H1 (cell line): ENCODE data around the gene APBA2. TPM values are rescaled to one million over a fixed set of nuclear protein-coding genes. Genes with fewer than 3 reads are reported as not detected.

Experiments used
- BCL11A ChIP-seq, 2 experiments: IDR thresholded peaks; one replicate each; pipeline ENCODE4 v1.6.1; 2011; ENCODE audit warnings: low read depth in 2 of 2, low read length in 2 of 2, mild to moderate bottlenecking in 2 of 2
- CBX5 ChIP-seq: fragments of 300-800, 300-1000 bp; sonication (generic); IDR thresholded peaks from 2 replicates; pipeline ENCODE4 v1.7.1; 2016; ENCODE audit warnings: antibody characterized with exemption, low read length, low read depth
- CHD7 ChIP-seq: fragments of 300-600 bp; sonication (generic); IDR thresholded peaks from 2 replicates; pipeline ENCODE4 v1.7.1; 2012; ENCODE audit warnings: low read length, moderate library complexity, mild to moderate bottlenecking, inconsistent platforms; ENCODE audit not compliant: insufficient replicate concordance
- CREB1 ChIP-seq: IDR thresholded peaks from 2 replicates; pipeline ENCODE4 v1.6.1; 2012; ENCODE audit warnings: inconsistent platforms
- EGR1 ChIP-seq: IDR thresholded peaks from 2 replicates; pipeline ENCODE4 v1.6.1; 2011; ENCODE audit warnings: low read depth, low read length, borderline replicate concordance
- EZH2 ChIP-seq: fragments of 200-600 bp; sonication (generic); IDR thresholded peaks from 2 replicates; pipeline ENCODE4 v1.7.1; 2012; ENCODE audit warnings: low read depth, mild to moderate bottlenecking, moderate library complexity, low read length, inconsistent platforms; ENCODE audit not compliant: severe bottlenecking
- HDAC6 ChIP-seq: IDR thresholded peaks from one replicate; pipeline ENCODE4 v1.7.1; 2012; ENCODE audit warnings: low read depth, mild to moderate bottlenecking, inconsistent platforms, low read length, moderate library complexity
- KDM5A ChIP-seq: fragments of 200-600 bp; IDR thresholded peaks from 2 replicates; pipeline ENCODE4 v1.7.1; 2012; ENCODE audit warnings: mild to moderate bottlenecking, low read length, inconsistent platforms, mixed read lengths
- POU5F1 ChIP-seq: IDR thresholded peaks from 2 replicates; pipeline ENCODE4 v1.6.1; 2011; ENCODE audit warnings: low read depth, mild to moderate bottlenecking, low read length, moderate library complexity
- polyA plus RNA-seq, 7 experiments: library from polyadenylated mRNA; depleted of rRNA in 3 of 7; stranded (reverse) in 5 of 7; unstranded in 2 of 7; fragments of >200 nt in 5 of 7; fragments of 200-250 nt in 2 of 7; gene quantifications; 1 replicate in 5 of 7; 2 replicates in 1 of 7; 4 replicates in 1 of 7; pipeline versions ENCODE4 v1.2.1 to v1.2.3, GENCODE V29; 2011 to 2013; ENCODE audit warnings: missing spikeins in 2 of 7, mixed read lengths in 2 of 7
- total RNA-seq: library from RNA; stranded (reverse); fragmentation: NEBNext Ultra II Directional; extraction: Animal tissue kit (Norgen Biotek cat#: 25700); gene quantifications from 2 replicates; pipeline ENCODE4 v1.2.1, GENCODE V29; 2021

APBA2 gene
- total and polyA plus RNA-seq, 2 of the 8 experiments (the other 6 are each of a cell fraction or from before 2014, with no cell fraction given), result 15.5 to 19.0 TPM

GRCh38 chr15:29142129-29142747 is 256.5 kb downstream of the APBA2 start (continued):
- TF ChIP-seq CHD7 (no peak), EZH2 (no peak), EGR1 (no peak), CREB1 (no peak), POU5F1 (no peak), KDM5A (no peak), BCL11A (IDR thresholded peaks at IDR 0.05; ENCODE audit: low read depth in 2 of 2, low read length in 2 of 2) (no peak), HDAC6 (no peak), CBX5 (no peak)
